HG02852 (cell line): ENCODE measurements around the gene TXNDC2.
"Not testable (repeated sequence)": the region's sequence is repeated elsewhere in the genome, so short reads cannot be mapped to it uniquely, and the experiment has no call there.

Experiments used
- ATAC-seq: cut with Tn5 transposase; IDR thresholded peaks from one replicate; pipeline ENCODE4 v1.9.1; 2021; ENCODE audit warnings: mild to moderate bottlenecking, moderate library complexity; ENCODE audit not compliant: unreplicated experiment

Gene TXNDC2

DNA sequence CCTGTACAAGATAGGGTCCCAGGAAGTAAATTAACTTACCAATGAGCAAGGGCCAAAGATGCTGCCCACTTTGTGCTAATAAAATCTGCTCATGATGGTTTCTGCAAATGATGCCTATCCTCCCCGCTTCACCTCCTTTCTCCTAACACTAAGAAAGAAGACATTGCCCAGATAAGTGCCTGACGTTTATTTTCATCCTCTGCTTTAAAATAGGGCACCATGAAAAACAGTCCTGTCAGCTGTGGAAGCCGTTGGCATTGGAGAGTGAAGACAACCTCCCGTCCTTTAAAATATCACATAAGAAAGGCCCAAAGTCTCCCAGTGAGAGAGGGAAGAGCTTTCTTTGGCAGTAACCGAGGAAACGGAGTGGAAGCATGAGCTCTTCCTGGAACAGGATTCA is 1.7 kb upstream of the TXNDC2 start:
- ATAC-seq, result no peak

- ATAC-seq, result no peak
Observed at GRCh38 chr18:9884532-9885140, 1.1 kb upstream of the TXNDC2 start.

DNA sequence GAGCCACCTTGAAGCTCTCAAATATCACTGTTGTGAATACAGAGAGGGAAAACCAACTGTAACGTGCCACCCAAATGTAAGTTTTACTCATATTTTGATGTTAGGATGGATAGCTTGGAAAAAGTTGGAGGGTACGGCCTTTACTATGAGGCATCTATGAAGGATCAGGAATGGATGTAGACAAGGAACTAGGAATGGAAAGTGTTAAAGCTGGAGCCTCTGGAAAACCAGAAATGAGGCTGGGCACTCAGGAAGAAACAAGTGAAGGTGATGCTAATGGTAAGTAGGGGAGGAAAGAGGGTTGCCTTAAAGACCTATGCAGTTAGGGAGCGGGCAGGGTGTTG is 204 bp downstream of the TXNDC2 start:
- ATAC-seq, result no peak

GRCh38 chr18:9887992-9888391 is 2.2 kb downstream of the TXNDC2 start:
- no peak for ATAC-seq

DNA sequence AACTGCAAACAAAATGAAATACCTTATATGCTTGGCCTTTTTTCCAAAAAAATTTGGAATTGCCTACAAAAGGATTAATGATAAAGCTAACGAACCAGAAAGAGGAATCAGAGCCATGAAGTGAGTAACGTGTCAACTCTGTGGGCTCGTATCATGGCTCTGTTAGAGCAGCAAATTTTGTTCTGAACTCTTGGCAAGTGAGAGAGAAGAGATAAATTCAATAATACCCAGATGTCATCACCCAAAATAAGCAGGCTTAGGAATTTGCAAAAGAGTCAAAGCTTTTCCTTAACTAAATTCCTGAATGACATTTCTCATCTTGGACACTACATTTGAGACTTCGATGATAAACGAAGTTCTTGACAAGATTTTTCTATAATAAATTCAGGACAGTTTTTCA is 4.4 kb downstream of the TXNDC2 start:
- ATAC-seq, result no peak

DNA sequence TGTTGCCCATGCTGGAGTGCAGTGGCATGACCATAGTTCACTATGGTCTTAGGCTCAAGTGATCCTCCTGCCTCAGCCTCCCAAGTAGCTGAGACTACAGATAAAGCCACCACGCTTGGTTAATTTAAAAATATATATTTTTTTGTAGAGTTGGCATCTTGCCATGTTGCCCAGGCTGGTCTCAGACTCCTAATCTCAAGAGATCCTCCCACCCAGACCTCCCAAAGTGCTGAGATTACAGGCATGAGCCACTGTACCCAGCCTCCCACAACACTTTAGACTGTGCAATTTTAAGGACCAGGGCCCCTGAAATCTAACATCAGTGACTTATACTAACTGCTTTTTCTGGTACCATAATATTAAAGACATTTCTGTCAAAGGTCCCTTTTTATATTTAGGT is 5.2 kb downstream of the TXNDC2 start:
- ATAC-seq, result no peak

- not testable (repeated sequence) for ATAC-seq
Observed at GRCh38 chr18:9891515-9891914, 5.7 kb downstream of the TXNDC2 start.

DNA sequence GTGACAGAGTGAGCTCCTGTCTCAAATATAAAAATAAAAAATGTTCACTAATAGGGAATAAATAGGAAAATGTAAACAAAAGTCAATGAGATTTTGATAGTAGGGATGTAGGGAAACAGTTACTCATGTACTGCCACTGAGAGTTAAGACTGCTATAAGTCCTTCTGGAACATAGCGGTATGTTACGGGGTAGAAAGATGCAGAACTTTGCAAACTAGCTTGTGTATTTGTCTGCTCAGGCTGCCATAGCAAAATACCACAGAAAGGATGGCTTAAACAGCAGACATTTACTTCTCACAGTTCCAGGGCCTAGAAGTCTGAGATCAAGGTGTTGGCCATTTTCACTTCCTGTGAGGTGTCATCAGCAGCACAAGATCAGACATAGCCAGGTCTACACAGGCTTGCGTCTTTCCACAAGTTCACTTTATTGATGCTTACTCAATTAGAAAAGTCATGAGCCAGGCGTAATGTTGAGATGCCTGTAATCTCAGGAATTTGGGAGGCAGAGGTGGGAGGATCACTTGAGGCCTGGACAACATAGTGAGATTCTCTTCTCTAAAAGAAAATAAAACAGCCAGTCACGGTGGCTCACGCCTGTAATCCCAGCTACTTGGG is 8.8 kb downstream of the TXNDC2 start:
- no peak for ATAC-seq

- no peak for ATAC-seq
Observed at GRCh38 chr18:9897129-9897528, 11.4 kb downstream of the TXNDC2 start.

DNA sequence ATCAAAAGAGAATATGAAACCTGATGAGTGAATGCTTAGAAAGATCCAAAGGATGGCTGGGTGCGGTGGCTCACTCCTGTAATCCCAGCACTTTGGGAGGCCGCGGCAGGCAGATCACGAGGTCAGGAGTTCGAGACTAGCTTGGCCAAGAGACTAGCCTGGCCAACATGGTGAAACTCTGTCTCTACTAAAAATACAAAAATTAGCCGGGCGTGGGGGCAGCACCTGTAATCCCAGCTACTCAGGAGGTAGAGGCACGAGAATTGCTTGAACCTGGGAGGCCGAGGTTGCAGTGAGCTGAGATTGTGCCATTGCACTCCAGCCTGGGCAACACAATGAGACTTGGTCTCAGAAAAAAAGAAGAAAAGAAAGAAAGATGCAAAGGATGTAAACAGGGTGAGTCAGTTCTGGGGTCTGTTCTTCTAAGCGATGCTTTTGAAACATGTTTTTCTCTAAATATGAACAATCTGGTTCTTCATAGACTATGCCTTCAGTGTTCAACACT is 12.1 kb downstream of the TXNDC2 start:
- ATAC-seq, result not testable (repeated sequence)

- no peak for ATAC-seq
Observed at GRCh38 chr18:9898792-9899549, 13.2 kb downstream of the TXNDC2 start.

DNA sequence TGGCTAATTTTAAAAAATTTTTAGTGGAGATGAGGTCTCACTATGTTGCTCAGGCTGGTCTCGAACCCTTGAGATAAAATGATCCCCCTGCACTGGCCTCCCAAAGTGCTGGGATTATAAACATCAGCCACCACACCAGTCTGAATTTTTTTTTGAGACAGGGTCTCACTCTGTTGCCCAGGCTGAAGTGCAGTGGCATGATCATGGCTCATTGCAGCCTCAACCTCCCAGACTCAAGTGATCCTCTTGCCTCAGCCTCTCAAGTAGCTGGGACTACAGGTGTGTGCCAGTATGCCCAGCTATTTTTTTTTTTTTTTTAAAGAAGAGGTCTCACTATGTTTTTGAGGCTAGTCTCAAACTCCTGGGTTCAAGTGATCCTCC is 13.8 kb downstream of the TXNDC2 start:
- not testable (repeated sequence) for ATAC-seq

- ATAC-seq, result no peak
Observed at GRCh38 chr18:9900699-9901098, 14.9 kb downstream of the TXNDC2 start.

DNA sequence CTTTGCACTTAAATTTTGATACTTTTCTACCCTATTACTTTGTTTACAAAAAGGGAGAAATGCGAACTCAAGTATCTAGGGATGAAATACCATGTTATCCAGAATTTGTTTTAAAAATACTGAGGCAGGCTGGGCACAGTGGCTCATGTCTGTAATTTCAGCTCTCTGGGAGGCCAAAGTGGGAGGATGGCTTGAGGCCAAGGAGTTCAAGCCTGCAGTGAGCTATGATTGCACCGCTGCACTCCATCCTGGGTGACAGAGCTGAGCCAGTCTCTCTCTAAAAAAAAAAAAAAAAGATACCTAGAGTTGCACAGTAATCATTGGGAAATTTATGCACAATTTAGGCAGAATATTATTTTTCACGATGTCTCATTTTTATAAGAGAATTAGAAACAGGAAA is 15.6 kb downstream of the TXNDC2 start:
- no peak for ATAC-seq

DNA sequence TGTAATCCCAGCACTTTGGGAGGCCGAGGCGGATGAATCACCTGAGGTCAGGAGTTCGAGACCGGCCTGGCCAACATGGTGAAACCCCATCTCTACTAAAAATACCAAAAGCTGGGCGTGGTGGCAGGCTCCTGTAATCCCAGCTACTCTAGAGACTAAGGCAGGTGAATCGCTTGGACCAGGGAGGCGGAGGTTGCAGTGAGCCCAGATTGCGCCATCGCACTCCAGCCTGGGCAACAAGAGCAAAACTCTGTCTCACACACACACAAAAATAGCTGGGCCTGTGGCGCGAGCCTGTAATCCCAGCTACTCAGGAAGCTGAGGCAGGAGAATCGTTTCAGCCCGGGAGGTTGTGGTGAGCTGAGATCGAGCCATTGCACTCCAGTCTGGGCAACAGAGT is 16.5 kb downstream of the TXNDC2 start:
- not testable (repeated sequence) for ATAC-seq

DNA sequence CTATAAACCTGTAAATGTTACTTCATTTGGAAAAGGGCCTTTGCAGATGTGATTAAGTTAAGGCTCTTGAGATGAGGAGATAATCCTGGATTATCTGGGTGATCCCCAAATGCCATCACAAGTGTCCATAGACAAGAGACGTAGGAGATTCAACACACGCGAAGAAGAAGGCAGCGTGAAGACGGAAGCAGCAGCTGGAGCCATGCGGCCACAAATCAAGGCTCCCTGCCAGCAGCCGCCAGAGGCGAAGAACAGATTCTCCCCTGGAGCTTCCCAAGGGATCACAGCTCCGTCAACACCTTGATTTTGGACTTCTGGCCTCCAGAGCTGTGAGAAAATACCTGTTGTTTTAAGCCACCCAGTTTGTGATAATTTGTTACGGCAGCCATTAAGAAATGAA is 17.1 kb downstream of the TXNDC2 start:
- ATAC-seq, result no peak

DNA sequence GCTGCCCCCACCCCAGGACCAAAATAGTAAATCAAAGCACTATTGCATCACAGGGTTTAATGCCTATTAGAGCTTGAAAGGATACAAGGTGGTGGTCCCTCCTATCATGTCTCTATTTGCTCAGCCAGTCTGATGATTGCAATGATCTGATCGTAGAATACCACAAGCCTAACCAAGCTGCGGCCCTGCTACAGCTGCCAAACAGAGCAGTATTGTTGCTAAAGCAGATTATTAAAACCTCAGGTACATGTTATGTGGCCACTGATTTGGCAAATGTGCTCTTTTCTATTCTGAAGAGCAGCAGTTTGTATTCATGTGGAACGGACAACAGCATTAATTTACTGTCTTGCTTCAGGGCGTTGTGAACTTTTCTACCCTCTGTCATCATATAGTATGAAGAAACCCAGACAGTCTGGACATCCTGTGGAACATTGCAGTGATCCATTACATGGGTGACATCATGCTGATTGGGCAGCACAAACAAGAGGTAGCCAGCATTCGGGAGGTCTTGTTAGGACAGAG is 19.7 kb downstream of the TXNDC2 start:
- ATAC-seq, result no peak

- ATAC-seq, result no peak
Observed at GRCh38 chr18:9906481-9906880, 20.7 kb downstream of the TXNDC2 start.

GRCh38 chr18:9907867-9908266 is 22.1 kb downstream of the TXNDC2 start:
- no peak for ATAC-seq

DNA sequence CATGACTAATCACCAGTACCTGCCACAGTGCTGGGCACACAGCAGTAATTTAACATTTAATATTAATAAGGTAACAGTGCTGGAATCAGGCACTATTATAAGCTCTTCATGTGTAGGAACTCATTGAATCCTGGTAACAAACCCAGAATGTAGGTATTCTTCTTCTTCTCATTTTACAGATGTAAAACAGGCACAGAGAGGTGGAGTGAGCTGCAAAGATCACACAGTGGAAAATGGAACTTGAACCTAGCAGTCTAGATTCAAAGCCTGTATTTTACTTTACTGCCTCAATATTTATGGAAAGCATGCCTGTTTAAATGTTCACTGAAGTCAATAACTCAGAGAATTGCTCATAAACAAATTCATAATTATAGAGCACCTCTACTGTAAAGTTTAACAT is 24.3 kb downstream of the TXNDC2 start:
- no peak for ATAC-seq

- ATAC-seq, result no peak
Observed at GRCh38 chr18:9910661-9911060, 24.9 kb downstream of the TXNDC2 start.

DNA sequence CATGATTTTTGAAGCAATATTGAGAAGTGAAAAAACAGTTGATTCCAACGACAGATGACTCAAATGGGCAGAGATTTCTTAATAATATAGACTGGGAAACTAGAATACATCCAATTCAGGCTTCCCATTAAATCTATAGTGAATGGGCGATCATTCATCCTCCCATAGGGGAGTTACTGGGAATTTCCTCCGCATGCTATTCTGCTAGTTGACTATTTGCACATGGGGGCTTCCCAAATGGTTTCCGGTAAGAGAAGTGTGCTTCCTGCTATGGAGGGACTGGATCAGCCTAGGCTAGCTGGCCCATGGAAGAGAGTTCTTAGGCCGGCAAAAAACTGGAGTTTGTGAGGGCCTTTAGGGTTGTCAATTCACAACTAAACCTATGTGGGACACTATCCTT is 25.5 kb downstream of the TXNDC2 start:
- no peak for ATAC-seq
